ENCODE results near the gene LGALSL.

GRCh38 chr2:64404743-64405142, 49.2 kb upstream of the LGALSL start:
- no peak for TF ChIP-seq POLR2A (IDR thresholded peaks at IDR 0.05)
- TF ChIP-seq, protein P1, sequence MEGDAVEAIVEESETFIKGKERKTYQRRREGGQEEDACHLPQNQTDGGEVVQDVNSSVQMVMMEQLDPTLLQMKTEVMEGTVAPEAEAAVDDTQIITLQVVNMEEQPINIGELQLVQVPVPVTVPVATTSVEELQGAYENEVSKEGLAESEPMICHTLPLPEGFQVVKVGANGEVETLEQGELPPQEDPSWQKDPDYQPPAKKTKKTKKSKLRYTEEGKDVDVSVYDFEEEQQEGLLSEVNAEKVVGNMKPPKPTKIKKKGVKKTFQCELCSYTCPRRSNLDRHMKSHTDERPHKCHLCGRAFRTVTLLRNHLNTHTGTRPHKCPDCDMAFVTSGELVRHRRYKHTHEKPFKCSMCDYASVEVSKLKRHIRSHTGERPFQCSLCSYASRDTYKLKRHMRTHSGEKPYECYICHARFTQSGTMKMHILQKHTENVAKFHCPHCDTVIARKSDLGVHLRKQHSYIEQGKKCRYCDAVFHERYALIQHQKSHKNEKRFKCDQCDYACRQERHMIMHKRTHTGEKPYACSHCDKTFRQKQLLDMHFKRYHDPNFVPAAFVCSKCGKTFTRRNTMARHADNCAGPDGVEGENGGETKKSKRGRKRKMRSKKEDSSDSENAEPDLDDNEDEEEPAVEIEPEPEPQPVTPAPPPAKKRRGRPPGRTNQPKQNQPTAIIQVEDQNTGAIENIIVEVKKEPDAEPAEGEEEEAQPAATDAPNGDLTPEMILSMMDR (IDR thresholded peaks at IDR 0.05) = no peak
